HepG2 (cell line): ENCODE measurements around the gene PSMB3. TPM values are rescaled to one million over a fixed set of nuclear protein-coding genes. Genes with fewer than 3 reads are reported as not detected.

Experiments used
- AHR ChIP-seq: IDR thresholded peaks from 2 replicates; pipeline ENCODE4 v1.6.1; 2018; ENCODE audit warnings: missing genetic modification reagents, missing compliant biosample characterization
- CSRNP2 ChIP-seq: sonication (generic); formaldehyde crosslinking; conservative IDR thresholded peaks from 2 replicates; pipeline ENCODE4 v1.8.0; 2022; ENCODE audit warnings: low read depth, missing genetic modification reagents
- DR1 ChIP-seq: sonication (generic); formaldehyde crosslinking; IDR thresholded peaks from 2 replicates; pipeline ENCODE4 v1.8.0; 2021; ENCODE audit warnings: mild to moderate bottlenecking, missing genetic modification reagents, inconsistent platforms
- EEA1 ChIP-seq: sonication (generic); formaldehyde crosslinking; IDR thresholded peaks from 2 replicates; pipeline ENCODE4 v1.5.1; 2020; ENCODE audit warnings: mild to moderate bottlenecking, missing genetic modification reagents, borderline replicate concordance
- ELF4 ChIP-seq: sonication (generic); formaldehyde crosslinking; IDR thresholded peaks from 2 replicates; pipeline ENCODE4 v1.5.0; 2020; ENCODE audit warnings: missing genetic modification reagents, mild to moderate bottlenecking, moderate library complexity, borderline replicate concordance
- FUBP1 ChIP-seq: sonication (generic); formaldehyde crosslinking; IDR thresholded peaks from 2 replicates; pipeline ENCODE4 v1.5.1; 2020; ENCODE audit warnings: missing genetic modification reagents, mild to moderate bottlenecking, borderline replicate concordance
- HCFC1 ChIP-seq: fragments of 150-350 bp; IDR thresholded peaks from 2 replicates; pipeline ENCODE4 v1.6.1; 2014; ENCODE audit warnings: low read depth, low read length
- HNRNPK ChIP-seq: fragments of 200-400 bp; formaldehyde crosslinking; IDR thresholded peaks from 2 replicates; pipeline ENCODE4 v1.6.1; 2018; ENCODE audit warnings: low read length, low read depth, moderate library complexity, mild to moderate bottlenecking; ENCODE audit not compliant: poor library complexity, severe bottlenecking
- HOXA9 ChIP-seq: sonication (generic); formaldehyde crosslinking; IDR thresholded peaks from 2 replicates; pipeline ENCODE4 v1.8.1; 2022; ENCODE audit warnings: missing genetic modification reagents, mild to moderate bottlenecking, moderate library complexity, borderline replicate concordance
- KIAA2018 ChIP-seq: sonication (generic); formaldehyde crosslinking; IDR thresholded peaks from 2 replicates; pipeline ENCODE4 v1.5.0; 2020; ENCODE audit warnings: mild to moderate bottlenecking, missing genetic modification reagents, borderline replicate concordance
- KMT2A ChIP-seq: sonication (generic); formaldehyde crosslinking; IDR thresholded peaks from 2 replicates; pipeline ENCODE4 v1.4.0; 2020; ENCODE audit warnings: missing genetic modification reagents
- NAIF1 ChIP-seq: sonication (generic); formaldehyde crosslinking; IDR thresholded peaks from 2 replicates; pipeline ENCODE4 v1.5.0; 2020; ENCODE audit warnings: mild to moderate bottlenecking, missing genetic modification reagents, borderline replicate concordance
- RELA ChIP-seq: sonication (generic); formaldehyde crosslinking; IDR thresholded peaks from 2 replicates; pipeline ENCODE4 v1.4.0; 2020; ENCODE audit warnings: missing genetic modification reagents
- ZFP1 ChIP-seq: IDR thresholded peaks from 2 replicates; pipeline ENCODE4 v1.6.1; 2016
- ZNF17 ChIP-seq: sonication (generic); formaldehyde crosslinking; IDR thresholded peaks from 2 replicates; pipeline ENCODE4 v1.5.0; 2020; ENCODE audit warnings: mild to moderate bottlenecking, missing genetic modification reagents
- ZSCAN21 ChIP-seq: sonication (generic); formaldehyde crosslinking; IDR thresholded peaks from 2 replicates; pipeline ENCODE4 v1.8.0; 2022; ENCODE audit warnings: mild to moderate bottlenecking, missing genetic modification reagents, moderate library complexity, borderline replicate concordance
- ZSCAN22 ChIP-seq: sonication (generic); formaldehyde crosslinking; IDR thresholded peaks from 2 replicates; pipeline ENCODE4 v1.4.0; 2020; ENCODE audit warnings: mild to moderate bottlenecking, missing genetic modification reagents
- polyA plus RNA-seq, 8 experiments: library from polyadenylated mRNA; depleted of rRNA in 3 of 8; stranded (reverse) in 7 of 8; unstranded in 1 of 8; fragments of >200 nt; fragmentation: Illumina TruSeq in 4 of 8; extraction: Trizol in 4 of 8; gene quantifications; 2 replicates each; pipeline versions ENCODE4 v1.2.1 to v1.2.3, GENCODE V29; 2011 to 2016; ENCODE audit warnings: low read depth in 4 of 8, missing spikeins in 1 of 8, mixed read lengths in 1 of 8; ENCODE audit not compliant: insufficient read depth in 1 of 8
- total RNA-seq, 5 experiments: library from RNA; depleted of rRNA; stranded (reverse); fragments of >200 nt; fragmentation: Illumina TruSeq; extraction: Trizol; gene quantifications; 2 replicates each; pipeline ENCODE4 v1.2.3, GENCODE V29; 2016; ENCODE audit warnings: low read depth in 1 of 5

PSMB3 gene
- total and polyA plus RNA-seq, 2 of the 13 experiments (the other 11 are each of a cell fraction or from before 2014, with no cell fraction given) = 366 to 517 TPM

- TF ChIP-seq KIAA2018 (CRISPR knock-in tag) = no peak
- no peak; the same call in 1 of the 2 replicates for TF ChIP-seq ELF4 (CRISPR knock-in tag)
- no peak; the same call in 1 of the 2 replicates for TF ChIP-seq KMT2A (CRISPR knock-in tag)
- no peak for TF ChIP-seq HOXA9
- TF ChIP-seq ZSCAN22 (CRISPR knock-in tag) = 0 out of 2 replicates have a peak, but pooled peaks have one; percentile 22
- TF ChIP-seq FUBP1 (CRISPR knock-in tag) = 0 out of 2 replicates have a peak, but pooled peaks have one; percentile 27
- TF ChIP-seq CSRNP2 (CRISPR knock-in tag) = no peak
- TF ChIP-seq ZSCAN21 = peak; percentile 78
- TF ChIP-seq RELA = no peak
- 0 out of 2 replicates have a peak, but pooled peaks have one; percentile 51 for TF ChIP-seq ZFP1 (CRISPR knock-in tag)
- no peak for TF ChIP-seq HNRNPK
- TF ChIP-seq ZNF17 (CRISPR knock-in tag) = no peak
- peak; percentile 43; the same call in 1 of the 2 replicates for TF ChIP-seq EEA1 (CRISPR knock-in tag)
- peak; percentile 64 for TF ChIP-seq DR1
- TF ChIP-seq HCFC1 = no peak
- 0 out of 2 replicates have a peak, but pooled peaks have one; percentile 35 for TF ChIP-seq NAIF1
- TF ChIP-seq AHR = no peak
Measured at GRCh38 chr17:38730526-38731379, 21.8 kb upstream of the PSMB3 start (continued).
